SK-N-SH treated with all-trans-retinoic acid at 6 μM for 48 hours (cell line): Measurements from ENCODE around the gene BCO2.

Experiments
- ATAC-seq: fragments of 200-7000 bp; cut with Tn5 transposase; 3 replicates; pipeline ENCODE4 v1.9.1; 2020; ENCODE audit warnings: mild to moderate bottlenecking, moderate library complexity
- BACH2 ChIP-seq: fragments of 250-450 bp; sonication (Bioruptor Pico); IDR thresholded peaks from 2 replicates; pipeline ENCODE4 v1.9.0; 2021; ENCODE audit warnings: mild to moderate bottlenecking, borderline replicate concordance
- CREB5 ChIP-seq: fragments of 250-450 bp; sonication (Bioruptor Pico); IDR thresholded peaks from 2 replicates; pipeline ENCODE4 v1.5.1; 2020; ENCODE audit warnings: low read depth, mild to moderate bottlenecking, moderate library complexity
- CSRNP3 ChIP-seq: fragments of 250-450 bp; sonication (Bioruptor Pico); IDR thresholded peaks from 2 replicates; pipeline ENCODE4 v1.5.1; 2021; ENCODE audit warnings: mild to moderate bottlenecking, moderate library complexity
- ESRRG ChIP-seq: fragments of 250-450 bp; sonication (Bioruptor Pico); IDR thresholded peaks from 2 replicates; pipeline ENCODE4 v1.6.1; 2021; ENCODE audit warnings: mild to moderate bottlenecking
- GLIS3 ChIP-seq: fragments of 250-450 bp; sonication (Bioruptor Pico); IDR thresholded peaks from 2 replicates; pipeline ENCODE4 v1.5.0; 2020; ENCODE audit warnings: mild to moderate bottlenecking, moderate library complexity
- ISL1 ChIP-seq: fragments of 250-450 bp; sonication (Bioruptor Pico); IDR thresholded peaks from 2 replicates; pipeline ENCODE4 v2.1.2; 2022; ENCODE audit warnings: mild to moderate bottlenecking, moderate library complexity
- OSR1 ChIP-seq: fragments of 250-450 bp; sonication (Bioruptor Pico); IDR thresholded peaks from 2 replicates; pipeline ENCODE4 v1.8.0; 2022; ENCODE audit warnings: moderate library complexity, mild to moderate bottlenecking, inconsistent platforms
- PATZ1 ChIP-seq: fragments of 250-450 bp; sonication (Bioruptor Pico); IDR thresholded peaks from 2 replicates; pipeline ENCODE4 v1.8.0; 2020; ENCODE audit warnings: mild to moderate bottlenecking, moderate library complexity, borderline replicate concordance
- POU6F1 ChIP-seq: fragments of 250-450 bp; sonication (Bioruptor Pico); IDR thresholded peaks from 2 replicates; pipeline ENCODE4 v1.8.0; 2021; ENCODE audit warnings: low read depth, mild to moderate bottlenecking, moderate library complexity, borderline replicate concordance
- PPARA ChIP-seq: fragments of 250-450 bp; sonication (Bioruptor Pico); IDR thresholded peaks from 2 replicates; pipeline ENCODE4 v1.5.0; 2020; ENCODE audit warnings: mild to moderate bottlenecking, borderline replicate concordance
- TCF4 ChIP-seq: fragments of 250-450 bp; sonication (Bioruptor Pico); IDR thresholded peaks from 2 replicates; pipeline ENCODE4 v1.8.0; 2021; ENCODE audit warnings: mild to moderate bottlenecking, moderate library complexity, borderline replicate concordance
- TOX ChIP-seq: fragments of 250-450 bp; sonication (Bioruptor Pico); IDR thresholded peaks from 2 replicates; pipeline ENCODE4 v1.8.0; 2021; ENCODE audit warnings: mild to moderate bottlenecking, moderate library complexity, borderline replicate concordance
- TSHZ2 ChIP-seq: fragments of 250-450 bp; sonication (Bioruptor Pico); IDR thresholded peaks from 2 replicates; pipeline ENCODE4 v1.5.0; 2020; ENCODE audit warnings: mild to moderate bottlenecking, moderate library complexity
- ZC3H10 ChIP-seq: fragments of 250-450 bp; sonication (Bioruptor Pico); IDR thresholded peaks from 2 replicates; pipeline ENCODE4 v1.5.1; 2021; ENCODE audit warnings: mild to moderate bottlenecking, moderate library complexity
- ZFP30 ChIP-seq: fragments of 450-650 bp; formaldehyde crosslinking; IDR thresholded peaks from 2 replicates; pipeline ENCODE4 v1.5.0; 2022; ENCODE audit warnings: mild to moderate bottlenecking, moderate library complexity
- ZNF565 ChIP-seq: fragments of 450-650 bp; formaldehyde crosslinking; conservative IDR thresholded peaks from 2 replicates; pipeline ENCODE4 v1.5.0; 2020; ENCODE audit warnings: low read depth, mild to moderate bottlenecking, moderate library complexity
- ZNF70 ChIP-seq: fragments of 450-650 bp; formaldehyde crosslinking; IDR thresholded peaks from 2 replicates; pipeline ENCODE4 v1.5.0; 2020; ENCODE audit warnings: mild to moderate bottlenecking, moderate library complexity
- ZNF8 ChIP-seq: fragments of 450-650 bp; formaldehyde crosslinking; IDR thresholded peaks from 2 replicates; pipeline ENCODE4 v1.5.0; 2020; ENCODE audit warnings: mild to moderate bottlenecking, moderate library complexity

Gene BCO2

GRCh38 chr11:112228706-112229105 is 53.4 kb downstream of the BCO2 start:
- TF ChIP-seq GLIS3 (CRISPR knock-in tag): no peak
- no peak for TF ChIP-seq ESRRG (CRISPR knock-in tag)
- TF ChIP-seq CREB5 (CRISPR knock-in tag): no peak
- TF ChIP-seq CSRNP3 (CRISPR knock-in tag): no peak
- TF ChIP-seq ZNF565: no peak
- no peak for TF ChIP-seq POU6F1
- no peak for TF ChIP-seq PATZ1
- no peak for TF ChIP-seq BACH2 (CRISPR knock-in tag)
- TF ChIP-seq TCF4 (CRISPR knock-in tag): no peak
- ATAC-seq: no peak

GRCh38 chr11:112229159-112229558 is 53.8 kb downstream of the BCO2 start:
- no peak for ATAC-seq
- TF ChIP-seq ZC3H10 (CRISPR knock-in tag) (no peak), GLIS3 (CRISPR knock-in tag) (no peak), PPARA (CRISPR knock-in tag) (no peak), TOX (CRISPR knock-in tag) (no peak), ZNF70 (CRISPR knock-in tag) (no peak), ZFP30 (CRISPR knock-in tag) (no peak)

GRCh38 chr11:112229746-112230433 is 54.6 kb downstream of the BCO2 start:
- TF ChIP-seq PPARA (CRISPR knock-in tag): no peak
- TF ChIP-seq POU6F1: no peak
- TF ChIP-seq ZNF70 (CRISPR knock-in tag): no peak
- no peak for TF ChIP-seq OSR1 (CRISPR knock-in tag)
- no peak for TF ChIP-seq ZNF8 (CRISPR knock-in tag)
- TF ChIP-seq, all 23 proteins: peak for 0
- no peak for ATAC-seq

GRCh38 chr11:112231952-112232351 is 56.6 kb downstream of the BCO2 start:
- no peak for ATAC-seq
- TF ChIP-seq ZC3H10 (CRISPR knock-in tag) (no peak), OSR1 (CRISPR knock-in tag) (no peak), TCF4 (CRISPR knock-in tag) (no peak), POU6F1 (no peak), ZNF8 (CRISPR knock-in tag) (no peak), ISL1 (CRISPR knock-in tag) (no peak), PATZ1 (no peak), GLIS3 (CRISPR knock-in tag) (no peak), CREB5 (CRISPR knock-in tag) (no peak), TSHZ2 (CRISPR knock-in tag) (no peak), ZNF565 (no peak)
